ENCODE results near the gene IL11RA.

- TF ChIP-seq CTCF (IDR thresholded peaks at IDR 0.05; ENCODE audit: insufficient read depth, low read length, poor library complexity, severe bottlenecking) (no peak), EZH2phosphoT487 (conservative IDR thresholded peaks at IDR 0.05; ENCODE audit: low read length) (no peak)
Measured at GRCh38 chr9:34628656-34629490, 23.1 kb upstream of the IL11RA start, which contains the start of gene ARID3C.
